HG03039 (cell line): ENCODE measurements around the gene LRRC8E.
"Not testable (repeated sequence)": the region's sequence is repeated elsewhere in the genome, so short reads cannot be mapped to it uniquely, and the experiment has no call there.

Experiments
- ATAC-seq: cut with Tn5 transposase; IDR thresholded peaks from one replicate; pipeline ENCODE4 v1.9.1; 2021; ENCODE audit warnings: mild to moderate bottlenecking, moderate library complexity; ENCODE audit not compliant: unreplicated experiment

The LRRC8E gene

GRCh38 chr19:7853770-7854128, 34.6 kb upstream of the LRRC8E start:
- no peak for ATAC-seq

GRCh38 chr19:7855426-7856108, 32.7 kb upstream of the LRRC8E start:
- ATAC-seq = no peak

GRCh38 chr19:7856109-7856591, 32.2 kb upstream of the LRRC8E start:
- no peak for ATAC-seq

- no peak for ATAC-seq
These were observed 31.3 kb upstream of the LRRC8E start for GRCh38 chr19:7856679-7857663.

GRCh38 chr19:7857727-7858108, 30.6 kb upstream of the LRRC8E start:
- ATAC-seq = no peak

GRCh38 chr19:7858109-7858770, 30.1 kb upstream of the LRRC8E start:
- no peak for ATAC-seq

GRCh38 chr19:7859087-7859486, 29.2 kb upstream of the LRRC8E start:
- ATAC-seq = not testable (repeated sequence)

GRCh38 chr19:7859831-7860713, 28.2 kb upstream of the LRRC8E start:
- ATAC-seq = no peak

GRCh38 chr19:7860714-7861618, 27.3 kb upstream of the LRRC8E start:
- no peak for ATAC-seq

- ATAC-seq = no peak
These were observed 26.5 kb upstream of the LRRC8E start for GRCh38 chr19:7861619-7862412.

GRCh38 chr19:7862413-7862951, 25.8 kb upstream of the LRRC8E start:
- no peak for ATAC-seq

GRCh38 chr19:7863157-7863970, 24.9 kb upstream of the LRRC8E start:
- no peak for ATAC-seq

- no peak for ATAC-seq
These were observed 24.2 kb upstream of the LRRC8E start for GRCh38 chr19:7863971-7864689.

GRCh38 chr19:7864690-7865074, 23.6 kb upstream of the LRRC8E start:
- no peak for ATAC-seq

- no peak for ATAC-seq
These were observed 22.9 kb upstream of the LRRC8E start for GRCh38 chr19:7865262-7865911.

GRCh38 chr19:7866399-7867091, 21.8 kb upstream of the LRRC8E start:
- no peak for ATAC-seq
